ENCODE results near the gene GNA12.
"Not testable (repeated sequence)": the region's sequence is repeated elsewhere in the genome, so short reads cannot be mapped to it uniquely, and the experiment has no call there.

The GNA12 gene

DNA sequence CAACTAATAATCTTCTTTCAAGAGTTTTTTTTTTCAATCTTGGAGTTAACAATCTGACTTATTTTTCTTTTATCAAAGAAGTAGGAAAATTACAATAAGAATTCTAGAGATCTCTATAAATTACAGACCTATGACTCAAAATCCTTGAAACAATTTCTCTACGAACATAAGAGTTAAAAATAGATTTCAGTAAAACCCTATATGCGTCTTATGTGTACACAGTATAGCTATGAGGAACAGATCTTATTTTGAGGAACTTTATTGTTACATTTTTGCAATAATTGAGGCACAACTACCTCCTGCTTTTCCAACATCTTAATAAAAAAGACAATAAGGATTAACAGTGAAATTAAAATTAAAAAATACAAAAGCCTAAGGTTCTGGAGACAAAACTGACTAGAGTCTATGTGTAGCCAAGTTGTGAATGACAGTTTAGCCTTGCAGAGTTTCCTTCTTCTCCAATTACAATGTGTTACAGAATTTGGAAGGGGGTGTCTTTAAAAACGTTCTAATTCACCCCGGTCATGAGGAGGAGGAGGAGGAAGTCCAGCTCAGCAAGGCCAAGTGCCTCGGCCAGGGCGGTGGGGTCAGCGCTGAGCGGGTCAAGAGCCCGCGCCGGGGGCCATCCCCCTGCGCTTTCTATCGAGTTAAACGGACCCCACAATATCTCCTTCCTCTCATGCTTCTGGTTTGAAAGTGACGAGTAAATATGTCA is 115.6 kb downstream of the GNA12 start:
- no peak for DNase-seq (ENCODE audit: low read depth)

DNA sequence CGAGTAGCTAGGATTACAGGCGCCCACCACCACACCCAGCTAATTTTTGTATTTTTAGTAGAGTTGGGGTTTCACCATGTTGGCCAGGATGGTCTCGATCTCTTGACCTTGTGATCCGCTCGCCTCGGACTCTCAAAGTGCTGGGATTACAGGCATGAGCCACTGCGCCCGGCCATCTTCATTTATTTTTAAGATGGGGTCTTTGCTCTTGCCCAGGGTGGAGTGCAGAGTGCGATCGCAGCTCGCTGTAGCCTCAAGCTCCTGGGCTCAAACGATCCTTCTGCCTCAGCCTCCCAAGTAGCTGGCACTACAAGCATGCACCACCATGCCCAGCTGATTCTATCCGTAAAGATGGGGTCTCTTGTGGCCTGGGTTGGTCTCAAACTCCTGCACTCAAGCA is 116.9 kb downstream of the GNA12 start:
- not testable (repeated sequence) for DNase-seq (ENCODE audit: low read depth)

DNA sequence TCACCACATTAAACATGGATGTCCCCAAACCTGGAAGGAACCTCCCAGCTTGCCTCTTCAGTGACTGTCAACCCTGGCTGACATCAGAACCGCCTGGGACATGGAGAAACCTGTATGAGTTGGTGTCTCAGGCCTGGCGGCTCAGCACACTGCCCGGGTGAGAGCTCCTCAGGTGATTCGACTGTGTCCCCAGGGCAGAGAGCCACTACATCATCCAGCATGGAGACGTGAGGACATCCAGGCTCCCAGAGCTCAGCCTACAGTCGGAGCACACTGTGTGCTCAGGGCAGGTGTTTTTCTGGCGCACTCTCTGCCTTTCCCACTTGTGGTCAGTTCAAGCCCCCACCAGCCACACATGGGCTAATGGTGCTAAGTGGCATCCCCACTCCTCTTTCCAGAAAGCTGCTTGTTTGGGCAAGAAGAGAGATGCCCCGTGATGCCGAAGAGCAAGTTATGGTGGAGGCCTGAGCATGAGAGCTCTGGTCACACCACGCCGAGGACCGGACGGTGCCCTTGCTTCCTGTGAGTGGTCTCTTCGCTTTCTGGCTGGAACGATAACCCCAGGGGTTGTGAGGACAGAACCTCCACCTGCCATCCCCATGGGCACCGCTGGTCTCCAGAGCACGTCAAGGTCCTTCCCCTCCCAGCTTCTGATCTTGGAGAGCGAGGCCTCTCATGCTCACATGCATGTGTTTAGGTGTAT is 117.6 kb downstream of the GNA12 start:
- no peak for DNase-seq (ENCODE audit: low read depth)

DNA sequence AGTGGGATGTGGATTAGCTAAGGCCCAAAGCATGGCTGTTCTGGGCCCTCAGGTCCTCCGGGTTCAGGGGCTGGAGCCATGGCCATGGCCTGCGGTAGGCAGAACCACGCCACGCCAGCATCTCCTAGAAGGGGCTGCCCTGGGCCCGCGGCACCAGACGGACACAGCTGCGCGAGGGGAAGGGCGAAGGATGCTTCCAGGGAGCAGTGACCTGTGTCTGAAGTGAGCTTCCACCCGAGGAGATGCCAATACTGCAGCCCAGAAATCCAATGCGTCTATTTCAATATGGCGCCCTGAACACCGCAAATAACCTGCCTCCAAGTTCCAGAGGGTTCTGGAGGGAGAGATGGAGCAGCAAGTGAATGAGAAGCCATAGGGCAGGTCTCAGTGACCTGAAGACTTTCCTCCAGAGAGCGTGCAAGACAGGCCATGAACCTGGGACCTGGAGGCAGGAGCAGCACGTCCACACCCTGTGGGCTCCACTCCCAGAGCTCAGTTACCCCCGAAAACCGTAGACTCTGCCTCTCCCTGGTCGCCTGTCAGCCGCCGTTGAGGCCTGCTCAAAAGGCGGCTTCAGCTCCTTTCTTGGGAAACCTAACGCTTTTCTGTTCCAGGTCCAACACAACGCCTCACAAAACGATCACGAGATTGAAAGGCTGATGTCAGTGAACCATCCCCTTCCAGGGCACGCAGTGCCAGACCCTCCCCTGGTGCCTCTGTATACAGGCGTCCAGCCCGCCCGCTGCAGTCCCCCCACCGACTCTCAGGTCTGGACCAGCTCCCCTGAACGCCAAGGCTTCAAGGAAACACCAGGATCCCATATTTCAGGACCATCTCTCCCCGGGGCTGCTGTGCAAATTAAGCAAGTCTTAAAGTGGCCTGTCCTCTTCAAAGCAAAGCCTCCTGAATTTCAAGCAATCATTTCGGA is 118.7 kb downstream of the GNA12 start:
- no peak for DNase-seq (ENCODE audit: low read depth)

DNA sequence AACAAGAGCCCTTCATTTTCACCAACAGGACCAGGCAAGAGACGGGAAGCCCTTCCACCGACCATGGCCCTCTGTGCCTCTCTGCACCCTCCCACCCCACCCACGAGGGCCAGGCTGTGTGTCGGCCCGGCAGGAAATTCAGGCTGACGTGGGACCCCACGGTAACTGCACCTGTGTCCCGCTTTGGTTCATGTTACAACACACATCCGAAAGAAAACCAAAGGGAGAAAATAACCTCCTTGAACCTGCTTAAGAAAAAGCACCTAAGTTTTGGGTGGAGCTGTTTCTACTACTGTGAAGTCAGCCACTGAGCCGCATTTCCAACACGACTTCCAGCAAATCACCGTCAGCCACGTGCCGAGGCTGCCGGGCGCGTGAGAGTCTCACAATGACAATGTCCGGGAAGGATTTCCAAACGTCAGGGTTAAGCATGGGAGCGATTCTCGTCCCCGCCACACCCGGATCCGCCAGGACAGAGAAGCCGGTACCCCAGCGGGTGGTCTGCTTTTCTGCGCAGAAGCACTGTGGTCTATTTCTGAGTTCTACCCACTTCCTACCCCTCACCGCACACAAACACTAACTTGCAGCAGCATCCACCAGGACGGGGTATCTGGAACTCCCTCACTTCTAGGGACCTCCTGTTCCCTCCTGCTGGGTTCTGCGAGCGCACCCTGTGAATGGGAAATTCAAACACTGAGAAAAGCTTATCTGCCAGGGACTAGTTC is 119.5 kb downstream of the GNA12 start:
- DNase-seq (ENCODE audit: low read depth), result no peak

DNA sequence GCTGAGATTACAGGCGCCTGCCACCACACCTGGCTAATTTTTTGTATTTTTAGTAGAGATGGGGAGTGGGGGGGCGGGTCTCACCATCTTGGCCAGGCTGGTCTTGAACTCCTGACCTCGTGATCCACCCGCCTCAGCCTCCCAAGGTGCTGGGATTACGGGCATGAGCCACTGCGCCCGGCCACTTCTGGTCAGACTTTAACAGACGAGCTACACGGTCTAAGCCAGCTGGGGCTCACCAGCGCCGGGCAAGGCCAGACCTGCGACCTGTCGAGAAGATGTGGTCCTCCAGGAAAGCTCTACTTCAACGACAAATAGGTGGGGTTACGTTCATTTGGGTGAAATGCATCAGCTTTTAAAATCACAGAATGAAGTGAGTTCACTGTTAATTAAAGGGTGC is 120.1 kb downstream of the GNA12 start:
- DNase-seq (ENCODE audit: low read depth), result not testable (repeated sequence)

DNA sequence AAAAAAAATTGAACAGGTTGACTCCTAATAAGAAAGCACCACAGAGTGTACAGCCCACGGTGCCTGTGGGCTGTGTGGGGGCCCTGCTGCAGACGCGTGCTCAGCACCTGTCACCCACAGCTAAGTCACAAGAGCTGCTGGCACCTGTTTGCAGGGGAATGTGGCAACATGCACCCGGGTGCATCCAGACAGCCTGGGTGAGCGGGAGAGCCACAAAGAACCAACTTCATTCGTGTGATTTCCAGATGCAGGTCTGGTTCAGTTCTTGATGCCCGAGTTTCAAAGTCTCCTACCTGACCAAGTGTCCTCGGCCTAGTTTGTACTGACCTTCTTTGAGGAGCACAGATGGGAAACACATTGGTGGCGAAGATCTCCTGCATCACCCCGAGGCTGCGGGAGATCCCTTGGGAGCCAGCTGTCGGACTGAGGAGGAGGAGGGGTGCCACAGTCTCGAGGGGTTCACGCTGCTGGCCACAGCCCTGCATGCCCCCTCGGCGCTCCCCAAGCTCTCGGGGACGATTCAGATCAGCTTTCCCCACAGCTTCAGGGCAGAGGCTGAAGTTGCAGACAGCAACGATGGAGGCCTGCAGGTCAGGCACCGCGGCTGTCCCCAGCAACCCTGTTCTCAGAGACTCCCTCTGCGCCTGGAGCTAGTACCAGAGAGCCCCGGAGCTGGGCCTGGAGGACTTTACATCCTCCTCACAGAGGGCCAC is 120.8 kb downstream of the GNA12 start:
- DNase-seq (ENCODE audit: low read depth), result no peak

DNA sequence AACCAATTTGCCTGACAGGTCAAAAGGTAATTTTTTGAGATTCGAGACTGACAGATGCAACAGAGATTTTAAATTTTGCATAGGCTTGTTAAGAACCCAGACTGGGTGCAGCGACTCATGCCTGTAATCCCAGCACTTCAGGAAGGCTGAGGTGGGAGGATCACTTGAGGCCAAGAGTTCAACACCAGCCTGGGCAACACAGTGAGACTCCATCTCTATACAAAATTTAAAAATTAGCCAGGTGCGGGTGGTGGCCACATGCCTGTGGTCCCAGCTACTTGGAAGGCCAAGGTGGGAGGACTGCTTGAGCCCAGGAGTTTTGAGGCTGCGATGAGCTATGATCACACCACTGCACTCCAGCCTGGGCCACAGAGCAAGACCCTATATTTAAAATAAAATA is 121.5 kb downstream of the GNA12 start:
- no peak for DNase-seq (ENCODE audit: low read depth)

DNA sequence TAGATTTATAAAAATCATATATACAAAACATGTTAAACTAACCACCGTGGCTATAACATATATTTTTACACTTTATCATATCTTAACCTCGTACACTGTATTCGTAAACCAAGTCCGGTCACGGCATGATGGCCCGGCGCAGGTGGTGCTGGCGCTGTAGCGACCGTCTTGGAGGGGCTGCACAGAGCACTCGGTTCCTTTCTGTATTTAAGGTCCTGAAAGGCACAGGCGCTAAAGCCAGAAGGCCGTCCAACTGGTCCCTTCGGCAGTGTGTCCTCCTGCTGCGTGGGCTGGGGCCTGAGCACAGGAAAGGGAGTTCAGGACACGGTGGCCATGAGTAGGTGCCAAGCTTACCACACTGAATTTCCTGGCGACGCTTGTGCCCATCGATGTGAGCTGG is 122.3 kb downstream of the GNA12 start:
- no peak for DNase-seq (ENCODE audit: low read depth)

DNA sequence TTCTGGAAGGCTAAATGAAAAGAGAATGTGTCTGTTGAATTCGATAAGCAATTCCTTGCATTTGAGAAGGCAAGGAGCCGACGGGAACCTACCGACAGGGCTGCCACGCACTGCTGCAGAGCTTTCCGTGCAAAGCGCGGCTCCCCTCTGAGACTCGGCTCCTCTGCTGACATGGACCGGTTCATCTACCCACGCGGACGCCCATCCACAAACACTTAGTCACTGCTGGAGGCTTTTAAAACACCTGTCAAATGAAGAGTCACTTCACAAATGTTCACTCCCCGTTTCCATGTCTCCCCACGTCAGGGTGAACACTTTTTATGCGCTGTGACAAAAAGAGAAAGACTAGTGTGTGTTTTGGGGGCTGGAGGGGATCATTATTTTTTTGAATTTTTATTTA is 124.1 kb downstream of the GNA12 start:
- DNase-seq (ENCODE audit: low read depth), result no peak

DNA sequence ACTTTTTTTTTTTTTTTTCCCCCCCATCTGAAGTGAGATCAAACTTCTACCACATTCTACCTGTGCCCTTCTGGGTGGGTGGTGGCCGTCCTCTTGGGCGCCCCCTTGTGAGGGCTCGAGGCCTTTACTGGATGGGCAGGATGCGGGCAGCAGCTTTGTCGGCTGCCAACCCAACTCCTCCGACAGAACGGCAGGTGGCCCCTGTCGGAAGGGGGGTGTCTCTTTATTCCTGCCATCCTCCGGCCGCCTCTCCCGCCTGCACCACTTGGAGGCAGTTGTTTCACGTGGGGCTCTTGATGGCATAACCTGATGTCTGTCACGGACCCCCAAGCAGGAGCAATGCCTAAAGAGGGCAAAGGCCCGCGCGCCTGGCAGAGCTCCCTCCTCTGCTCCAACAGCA is 125.1 kb downstream of the GNA12 start:
- DNase-seq (ENCODE audit: low read depth), result peak; percentile 49

DNA sequence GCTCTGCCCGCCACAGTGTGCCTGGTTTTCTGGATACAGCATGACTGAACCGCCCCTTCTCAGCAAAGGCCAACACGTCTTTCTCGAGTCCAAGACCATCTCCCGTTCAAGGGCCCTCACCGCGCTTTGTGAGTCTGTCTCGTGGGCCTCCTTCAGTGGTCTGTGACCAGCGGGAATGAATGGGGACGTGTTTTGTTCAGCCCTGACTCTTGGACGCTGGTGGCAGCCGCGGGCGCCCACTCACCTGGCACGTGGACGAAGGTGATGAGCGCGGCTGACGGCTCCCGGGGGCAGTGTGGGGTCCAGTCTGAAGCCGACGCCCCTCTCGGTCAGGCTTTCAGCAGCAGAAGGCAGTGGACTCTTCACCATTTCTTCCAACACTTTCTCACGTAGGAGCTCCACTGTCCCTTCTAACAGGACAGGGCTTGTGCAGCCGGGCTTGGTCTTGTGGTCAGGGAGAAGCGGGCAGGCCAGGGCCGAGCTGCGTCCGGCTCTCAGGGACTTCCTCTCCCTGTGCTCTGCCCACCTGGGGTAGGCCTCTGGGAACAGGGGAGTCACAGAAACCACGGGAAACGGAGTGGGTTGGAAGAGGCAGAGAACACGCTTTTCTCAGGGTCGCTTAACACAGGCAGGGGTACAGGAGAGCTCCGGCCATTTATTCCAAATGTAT is 125.7 kb downstream of the GNA12 start:
- DNase-seq (ENCODE audit: low read depth), result no peak

DNA sequence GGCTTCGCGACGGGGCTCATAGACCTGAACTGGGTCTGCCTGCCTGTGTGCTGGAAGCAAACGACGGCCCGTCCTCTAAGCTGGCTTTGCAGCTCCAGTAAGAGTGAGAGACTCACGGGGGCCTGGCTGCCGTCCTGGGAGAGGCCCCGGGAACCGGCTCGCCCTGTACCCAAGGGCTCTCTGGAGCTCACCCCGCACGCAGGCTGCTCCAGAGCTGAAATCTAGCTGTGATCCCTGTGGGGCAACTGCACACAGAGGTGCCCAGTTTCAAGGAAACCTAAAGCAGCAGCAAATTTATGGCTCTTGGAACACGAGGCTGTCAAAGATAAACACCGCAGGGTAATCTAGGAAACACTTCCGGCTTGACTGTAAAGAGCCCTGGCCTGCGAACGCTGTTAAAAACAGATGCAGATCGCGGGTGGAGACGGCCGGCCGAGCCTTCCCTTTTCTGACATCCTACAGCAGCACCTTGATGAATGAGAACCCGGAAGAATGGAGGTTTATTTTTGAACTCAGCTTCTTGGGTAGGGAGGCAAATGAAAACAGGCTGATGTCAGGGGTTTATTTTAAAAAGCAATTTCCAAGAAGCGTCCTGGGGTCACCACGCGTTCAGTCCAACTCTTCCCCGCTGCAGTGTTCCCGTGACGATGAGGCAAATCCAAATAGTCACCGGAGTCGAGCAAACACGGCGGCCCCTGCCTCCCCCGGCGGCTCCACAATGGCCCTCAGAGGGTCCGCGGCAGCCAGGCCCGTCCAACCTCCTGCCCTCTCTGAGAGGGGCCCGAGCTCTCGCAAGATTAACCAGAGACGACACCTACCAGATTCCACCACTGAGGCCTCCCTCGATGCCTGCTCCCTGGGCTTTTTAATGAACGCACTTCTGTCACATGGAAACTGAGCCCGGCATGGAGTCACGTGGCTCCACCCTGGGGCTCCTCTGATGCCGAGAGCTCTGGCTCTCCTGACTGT is 126.5 kb downstream of the GNA12 start:
- no peak for DNase-seq (ENCODE audit: low read depth)

DNA sequence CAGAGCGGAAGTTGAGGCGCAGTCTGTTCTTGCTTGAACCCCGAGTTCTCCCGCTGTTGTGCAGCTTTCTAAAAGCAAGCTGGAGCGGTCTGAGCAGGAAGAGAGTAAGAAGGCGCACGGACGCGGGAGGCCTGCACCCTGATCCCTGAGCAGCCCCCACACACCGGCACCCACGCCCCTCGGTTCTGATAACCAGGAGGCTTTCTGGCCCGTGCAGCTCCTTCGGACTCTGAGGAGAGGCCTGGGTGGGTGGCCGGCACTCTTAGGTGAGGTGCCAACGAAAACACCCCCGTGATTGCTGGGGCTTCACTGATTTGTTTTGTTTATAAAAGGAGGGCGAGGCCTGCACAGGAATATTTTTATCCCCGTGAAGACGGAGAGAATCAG is 127.2 kb downstream of the GNA12 start:
- DNase-seq (ENCODE audit: low read depth), result no peak

DNA sequence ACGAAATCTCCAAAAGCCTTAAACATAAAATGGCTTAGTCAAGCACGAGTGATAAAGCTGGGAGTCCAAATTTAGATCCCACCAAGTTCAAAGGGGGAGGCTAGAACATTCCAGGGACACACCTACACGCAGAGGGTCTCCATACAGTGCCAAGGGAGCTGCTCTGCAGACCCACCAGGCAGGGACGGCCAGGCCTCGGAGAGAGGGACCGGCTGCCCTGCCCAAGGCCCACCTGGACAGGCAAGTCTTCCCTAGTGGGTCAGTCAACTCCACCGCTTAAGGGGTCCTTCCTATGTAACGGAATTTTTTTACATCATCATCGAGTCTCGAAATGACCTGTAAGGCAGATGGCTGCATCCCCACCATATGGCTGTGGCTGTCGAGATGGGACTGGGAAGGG is 127.6 kb downstream of the GNA12 start:
- DNase-seq (ENCODE audit: low read depth), result no peak

DNA sequence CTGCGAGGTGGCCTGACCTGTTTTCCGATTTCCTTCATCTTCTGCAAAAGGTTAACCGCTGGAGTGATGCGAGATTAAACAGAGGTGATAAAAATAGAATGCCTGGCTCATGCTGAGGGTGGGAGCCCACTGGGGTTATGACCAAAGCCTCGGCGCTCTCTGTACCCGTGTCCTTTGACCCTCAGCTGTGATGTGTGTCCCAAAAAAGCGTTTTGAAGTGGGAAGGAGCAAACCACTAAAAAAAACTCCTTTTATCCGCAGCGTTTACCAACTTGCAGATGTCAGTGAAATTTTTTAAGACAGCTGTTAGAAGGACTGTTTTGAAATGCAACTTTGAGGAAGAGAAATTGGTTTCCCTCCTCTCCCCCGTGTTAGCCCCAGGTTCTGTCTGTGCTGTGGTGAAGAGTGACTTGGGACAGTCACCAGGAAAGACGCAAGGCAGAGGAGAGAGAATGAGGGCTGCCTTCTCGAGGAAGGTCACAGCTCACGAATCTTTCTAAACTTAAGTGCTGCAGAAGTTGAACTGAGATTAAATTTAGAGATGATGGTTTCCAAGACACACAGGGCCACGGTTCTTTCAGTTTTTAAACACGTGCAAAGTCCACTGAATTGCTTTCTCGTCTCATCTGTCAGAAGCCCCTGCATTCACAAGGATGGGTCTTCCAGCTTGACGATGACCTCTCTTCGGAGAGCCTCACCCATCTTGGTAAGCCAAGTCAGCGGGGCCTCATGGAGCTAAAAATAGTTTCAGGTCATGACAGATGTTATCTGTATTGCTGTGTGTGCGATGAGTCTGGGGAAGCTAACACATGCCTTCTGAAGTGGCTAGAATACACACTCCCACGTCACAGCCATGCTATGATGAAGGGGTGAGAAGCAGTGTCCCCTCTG is 128.5 kb downstream of the GNA12 start:
- DNase-seq (ENCODE audit: low read depth), result no peak

DNA sequence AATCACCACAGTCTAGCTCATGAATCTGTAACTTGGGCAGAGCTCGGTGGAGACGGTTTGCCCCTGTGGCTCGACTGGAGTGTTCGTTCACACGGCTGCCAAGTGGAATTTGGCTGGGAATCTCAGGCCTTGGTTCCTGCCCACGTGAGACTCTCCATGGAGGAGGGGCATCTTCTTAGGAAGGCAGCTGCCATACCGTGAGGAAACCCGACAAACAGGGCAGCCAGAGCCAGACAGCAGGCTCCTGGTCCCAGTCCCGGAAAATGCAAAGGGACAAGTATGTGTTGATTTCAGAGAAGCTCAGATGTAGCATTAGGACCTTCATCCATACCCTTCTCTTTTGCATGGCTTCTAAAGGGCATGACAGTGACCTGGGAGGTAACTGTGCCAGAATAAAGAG is 129.5 kb downstream of the GNA12 start:
- no peak for DNase-seq (ENCODE audit: low read depth)

DNA sequence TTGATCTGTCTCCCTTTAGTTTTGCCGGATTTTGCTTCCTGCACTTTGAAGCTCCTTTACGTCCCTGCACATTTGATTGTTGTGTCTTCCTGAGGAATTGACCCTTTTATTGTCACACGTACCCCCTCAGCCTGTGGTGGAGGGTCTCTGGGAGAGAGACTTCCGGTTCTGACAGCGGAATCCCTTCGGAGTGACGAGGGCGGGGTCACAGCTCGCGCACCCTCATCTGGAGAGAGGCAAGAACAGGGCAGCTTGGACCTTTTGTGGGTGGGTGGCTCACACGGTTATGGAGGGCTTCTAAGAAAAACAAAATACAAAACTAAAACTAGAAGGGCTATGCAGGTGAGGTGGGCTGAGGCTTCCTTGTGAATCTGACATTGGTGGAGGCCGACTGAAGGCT is 130.1 kb downstream of the GNA12 start:
- no peak for DNase-seq (ENCODE audit: low read depth)

DNA sequence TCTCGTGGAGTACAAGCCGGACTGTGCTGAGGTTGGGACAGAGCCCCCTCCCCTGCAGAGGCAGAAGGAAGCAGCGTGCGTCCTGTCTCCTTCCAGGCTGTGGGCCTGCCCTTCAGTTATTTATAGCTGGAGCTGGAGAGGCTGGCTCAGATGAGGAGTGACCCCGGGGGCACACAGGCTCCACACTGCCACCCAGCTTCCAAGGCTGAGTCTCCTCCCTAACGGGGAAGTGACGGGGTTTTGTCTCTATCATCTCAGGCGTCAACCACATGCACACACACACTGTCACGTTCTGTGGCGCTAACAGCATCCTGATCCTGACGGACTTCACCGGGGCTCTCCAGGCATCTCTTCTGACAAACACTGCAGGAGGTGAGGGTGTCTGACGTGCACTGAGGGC is 130.7 kb downstream of the GNA12 start:
- no peak for DNase-seq (ENCODE audit: low read depth)
